ENCODE measurements around the gene BRD1.
"Not testable (repeated sequence)": the region's sequence is repeated elsewhere in the genome, so short reads cannot be mapped to it uniquely, and the experiment has no call there.

The BRD1 gene

DNA sequence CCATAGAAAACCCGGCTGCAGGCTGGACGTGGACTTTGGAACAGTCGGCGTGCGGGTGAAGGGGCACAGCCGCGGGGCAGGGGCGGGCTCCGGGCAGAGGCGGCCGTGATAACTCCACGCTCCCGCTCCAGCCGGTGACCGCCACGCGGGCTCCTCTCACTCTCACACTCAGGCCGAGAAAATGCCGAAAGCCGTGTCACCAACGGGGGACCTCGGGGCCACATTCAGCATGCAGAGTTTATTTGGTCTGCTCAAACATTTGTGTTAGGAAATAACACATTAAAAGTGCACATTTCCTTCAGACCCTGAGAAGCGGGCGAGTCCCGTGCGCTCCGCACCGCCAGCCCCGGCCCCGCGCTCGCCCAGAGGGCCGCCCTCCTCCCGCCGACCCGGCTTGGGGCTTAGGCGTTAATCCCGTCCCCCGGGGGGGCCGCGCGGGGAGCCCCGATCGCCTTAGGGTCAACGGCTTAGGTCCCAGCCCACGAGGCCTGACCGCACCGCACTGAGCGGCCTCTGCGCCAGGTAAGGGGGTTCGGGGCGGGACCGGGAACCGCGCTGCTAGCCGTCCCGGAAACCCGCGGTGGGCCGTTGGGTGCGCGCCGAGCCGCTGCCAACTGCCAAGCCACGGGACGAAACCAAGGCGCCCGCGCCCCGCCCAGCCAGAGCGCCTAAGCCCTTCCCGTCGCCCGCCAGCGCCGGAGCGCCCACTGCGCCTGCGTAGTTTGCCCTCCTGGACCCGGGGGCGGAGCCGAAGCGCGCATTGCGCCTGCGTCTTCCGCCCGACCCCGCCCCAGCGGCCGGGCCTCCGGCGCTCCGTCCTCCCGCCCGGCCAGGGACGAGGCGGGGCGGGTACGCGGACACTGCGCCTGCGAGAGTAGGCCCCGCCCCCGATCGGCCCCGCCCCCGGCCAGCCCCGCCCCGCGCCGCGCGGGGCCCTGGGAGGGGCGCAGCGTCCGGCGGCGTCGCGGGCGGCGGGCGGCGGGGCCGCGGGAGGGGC, 25.5 kb upstream of the BRD1 start, which contains the start of gene ZBED4:
ZBED4 (plus strand) TSS at position 947 of the 997 bp plus-strand sequence. CDS start 29,819 bp downstream, outside the sequence.
- peaks cover 47% of the 10 kb centered on the region for H3K27me3 ChIP-seq (ENCODE audit: control insufficient read depth, insufficient read depth, low read length)
- H3K9me3 ChIP-seq (ENCODE audit: control insufficient read depth, insufficient read depth, low read length) = no peaks in the 10 kb centered on the region

GRCh38 chr22:49852568-49852897, 24.9 kb upstream of the BRD1 start:
- not testable (repeated sequence) for H3K9me3 ChIP-seq (ENCODE audit: control insufficient read depth, insufficient read depth, low read length); H3K9ac ChIP-seq (ENCODE audit: low read depth, low read length); H3K36me3 ChIP-seq (ENCODE audit: control insufficient read depth, insufficient read depth, low read length); H3K27ac ChIP-seq (ENCODE audit: low read depth, low read length)
- H3K27me3 ChIP-seq (ENCODE audit: control insufficient read depth, insufficient read depth, low read length) = peaks cover 54% of the 10 kb centered on the region
- peak overlapping the region; percentile 86; the same call in 1 of the 2 replicates for H3K4me3 ChIP-seq (ENCODE audit: low read depth, low read length)
- peaks cover 17% of the 10 kb centered on the region for H3K4me1 ChIP-seq (ENCODE audit: control insufficient read depth, insufficient read depth, low read length)

More for the DNA sequence above, 25.5 kb upstream of the BRD1 start, which contains the start of gene ZBED4:
- Histone ChIP-seq H3K4me3 (ENCODE audit: low read depth, low read length) (peak within 1 kb of the TSS; percentile 98), H3K9ac (ENCODE audit: low read depth, low read length) (peak within 1 kb of the TSS; percentile 73), H3K4me1 (ENCODE audit: control insufficient read depth, insufficient read depth, low read length) (peaks cover 17% of the 10 kb centered on the region), H3K27ac (ENCODE audit: low read depth, low read length) (peak within 1 kb of the TSS; percentile 77), H3K36me3 (ENCODE audit: control insufficient read depth, insufficient read depth, low read length) (no peaks in the 10 kb centered on the region)

DNA sequence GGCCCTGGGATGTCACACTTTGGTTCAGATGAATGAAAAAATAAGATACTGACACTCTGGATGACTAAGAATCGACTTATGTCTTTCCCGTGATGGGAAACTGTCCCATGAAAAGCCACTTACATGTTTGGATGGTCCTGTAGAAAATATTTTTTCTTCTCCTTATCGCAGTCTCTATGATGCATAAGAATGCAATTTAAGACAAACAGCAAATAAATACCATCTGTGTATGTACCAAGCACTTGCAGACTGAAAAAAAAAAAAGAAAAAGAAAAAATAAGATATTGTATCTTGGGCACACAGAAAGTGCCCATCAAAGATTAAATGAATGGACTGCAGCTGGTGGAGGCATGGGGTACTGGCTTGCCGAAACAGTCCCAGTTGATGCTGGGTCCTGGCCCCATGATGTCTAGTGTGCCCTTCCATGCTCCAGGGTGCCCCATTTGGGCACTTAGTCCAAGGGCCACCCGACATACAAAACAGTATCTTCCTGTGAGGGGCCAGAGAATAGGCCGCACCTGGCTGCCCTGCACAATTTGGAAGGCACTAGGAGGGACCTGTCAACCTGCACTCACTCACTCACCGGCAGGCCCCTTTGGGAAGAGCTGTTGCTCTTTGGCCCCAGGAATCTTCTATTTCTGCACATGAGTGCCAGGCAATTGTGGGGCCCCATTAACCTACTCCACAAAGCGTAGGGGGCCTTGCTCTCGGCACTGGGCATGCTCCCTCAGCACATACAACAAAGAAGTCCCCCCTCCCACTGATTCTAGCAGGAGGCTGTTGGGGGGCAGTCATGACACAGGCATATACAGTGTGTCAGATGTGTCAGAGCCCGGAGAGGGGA, 23.5 kb upstream of the BRD1 start:
- Histone ChIP-seq H3K27ac (ENCODE audit: low read depth, low read length) (no peak overlapping the region), H3K9ac (ENCODE audit: low read depth, low read length) (no peak overlapping the region), H3K27me3 (ENCODE audit: control insufficient read depth, insufficient read depth, low read length) (peaks cover 67% of the 10 kb centered on the region), H3K4me3 (ENCODE audit: low read depth, low read length) (no peak overlapping the region), H3K4me1 (ENCODE audit: control insufficient read depth, insufficient read depth, low read length) (peaks cover 16% of the 10 kb centered on the region), H3K36me3 (ENCODE audit: control insufficient read depth, insufficient read depth, low read length) (no peaks in the 10 kb centered on the region), H3K9me3 (ENCODE audit: control insufficient read depth, insufficient read depth, low read length) (no peaks in the 10 kb centered on the region)

DNA sequence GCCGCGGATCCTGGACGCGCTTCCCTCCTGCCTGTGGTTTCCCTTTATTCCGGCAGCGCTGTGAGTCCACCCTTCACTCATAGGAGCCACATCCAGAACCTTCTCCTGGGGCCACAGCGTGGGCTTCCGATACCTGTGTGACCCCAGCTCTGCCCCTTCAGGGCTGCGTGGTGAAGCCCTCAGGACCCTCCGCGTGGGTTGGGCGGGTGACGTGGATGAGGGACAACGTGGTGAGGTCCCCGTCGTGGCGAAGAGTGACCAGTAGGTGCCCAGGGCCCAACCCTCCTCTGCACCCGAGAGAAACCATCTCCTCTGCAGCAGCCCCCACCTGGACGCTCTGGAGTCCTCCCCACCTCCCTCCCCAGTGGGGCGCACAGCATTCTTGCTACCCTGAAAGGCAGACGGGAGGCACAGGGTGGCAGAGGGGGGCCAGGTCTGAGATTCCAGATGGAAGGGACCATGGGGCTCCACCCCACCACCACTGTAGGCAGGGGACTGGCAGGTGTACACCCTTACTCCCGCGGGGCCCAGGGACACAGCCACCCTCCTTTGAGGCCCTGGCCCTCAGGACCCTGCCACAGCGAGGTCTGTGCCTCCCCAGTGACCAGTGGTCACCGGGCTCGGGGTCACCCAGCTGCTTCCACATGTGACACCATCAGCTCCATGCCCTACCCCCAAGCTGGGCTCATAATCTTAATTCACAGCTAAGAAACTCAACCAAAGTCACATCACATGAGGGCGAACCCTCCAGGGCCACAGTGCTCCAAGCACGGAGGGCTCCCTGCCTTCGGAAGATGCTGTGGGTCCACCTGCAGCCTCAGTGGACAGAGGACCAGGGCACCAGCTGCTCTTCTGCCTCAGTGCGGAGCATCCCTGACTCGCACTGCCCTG, 22.6 kb upstream of the BRD1 start:
- Histone ChIP-seq H3K36me3 (ENCODE audit: control insufficient read depth, insufficient read depth, low read length) (no peaks in the 10 kb centered on the region), H3K4me3 (ENCODE audit: low read depth, low read length) (peak overlapping the region; percentile 61; the same call in 1 of the 2 replicates), H3K9ac (ENCODE audit: low read depth, low read length) (no peak overlapping the region), H3K27me3 (ENCODE audit: control insufficient read depth, insufficient read depth, low read length) (peaks cover 76% of the 10 kb centered on the region), H3K4me1 (ENCODE audit: control insufficient read depth, insufficient read depth, low read length) (peaks cover 7% of the 10 kb centered on the region), H3K9me3 (ENCODE audit: control insufficient read depth, insufficient read depth, low read length) (no peaks in the 10 kb centered on the region), H3K27ac (ENCODE audit: low read depth, low read length) (no peak overlapping the region)

GRCh38 chr22:49849161-49850020, 21.7 kb upstream of the BRD1 start:
- H3K27me3 ChIP-seq (ENCODE audit: control insufficient read depth, insufficient read depth, low read length) = peaks cover 85% of the 10 kb centered on the region
- no peaks in the 10 kb centered on the region for H3K4me1 ChIP-seq (ENCODE audit: control insufficient read depth, insufficient read depth, low read length)
- H3K9me3 ChIP-seq (ENCODE audit: control insufficient read depth, insufficient read depth, low read length) = no peaks in the 10 kb centered on the region
- no peak overlapping the region for H3K27ac ChIP-seq (ENCODE audit: low read depth, low read length)
- no peak overlapping the region for H3K9ac ChIP-seq (ENCODE audit: low read depth, low read length)
- H3K4me3 ChIP-seq (ENCODE audit: low read depth, low read length) = peak overlapping the region; percentile 61
- H3K36me3 ChIP-seq (ENCODE audit: control insufficient read depth, insufficient read depth, low read length) = no peaks in the 10 kb centered on the region

DNA sequence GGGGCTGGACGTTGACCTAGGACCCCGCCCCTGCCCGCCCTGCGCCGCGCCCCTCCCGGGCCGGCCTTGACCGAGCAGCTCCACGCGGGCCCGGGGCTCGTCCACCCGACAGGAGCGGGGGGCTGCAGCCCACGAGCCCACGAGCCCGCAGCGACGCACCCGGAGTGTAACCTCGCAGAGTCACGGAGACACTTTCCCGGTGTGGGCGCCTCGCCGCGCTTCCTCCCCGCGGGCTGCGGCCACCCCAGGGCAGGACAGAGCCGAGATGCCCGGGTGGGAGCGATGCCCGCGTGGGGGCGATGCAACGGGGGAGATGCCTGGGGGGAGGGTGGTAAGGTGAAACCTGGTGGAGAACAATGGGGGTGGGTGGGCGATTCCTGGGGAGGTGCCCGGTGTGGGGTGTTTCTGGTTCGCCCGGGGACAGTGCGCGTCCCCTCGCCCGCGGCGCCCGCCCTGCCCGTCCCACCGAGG, 21.1 kb upstream of the BRD1 start:
- Histone ChIP-seq H3K27ac (ENCODE audit: low read depth, low read length) (no peak overlapping the region), H3K9ac (ENCODE audit: low read depth, low read length) (no peak overlapping the region), H3K9me3 (ENCODE audit: control insufficient read depth, insufficient read depth, low read length) (no peaks in the 10 kb centered on the region), H3K27me3 (ENCODE audit: control insufficient read depth, insufficient read depth, low read length) (peaks cover 88% of the 10 kb centered on the region), H3K4me3 (ENCODE audit: low read depth, low read length) (peak overlapping the region; percentile 61), H3K4me1 (ENCODE audit: control insufficient read depth, insufficient read depth, low read length) (no peaks in the 10 kb centered on the region), H3K36me3 (ENCODE audit: control insufficient read depth, insufficient read depth, low read length) (no peaks in the 10 kb centered on the region)

GRCh38 chr22:49847751-49848689, 20.3 kb upstream of the BRD1 start:
- H3K9ac ChIP-seq (ENCODE audit: low read depth, low read length) = no peak overlapping the region
- peaks cover 88% of the 10 kb centered on the region for H3K27me3 ChIP-seq (ENCODE audit: control insufficient read depth, insufficient read depth, low read length)
- H3K4me3 ChIP-seq (ENCODE audit: low read depth, low read length) = peak overlapping the region; percentile 61
- H3K36me3 ChIP-seq (ENCODE audit: control insufficient read depth, insufficient read depth, low read length) = no peaks in the 10 kb centered on the region
- H3K27ac ChIP-seq (ENCODE audit: low read depth, low read length) = no peak overlapping the region
- no peaks in the 10 kb centered on the region for H3K4me1 ChIP-seq (ENCODE audit: control insufficient read depth, insufficient read depth, low read length)
- no peaks in the 10 kb centered on the region for H3K9me3 ChIP-seq (ENCODE audit: control insufficient read depth, insufficient read depth, low read length)

DNA sequence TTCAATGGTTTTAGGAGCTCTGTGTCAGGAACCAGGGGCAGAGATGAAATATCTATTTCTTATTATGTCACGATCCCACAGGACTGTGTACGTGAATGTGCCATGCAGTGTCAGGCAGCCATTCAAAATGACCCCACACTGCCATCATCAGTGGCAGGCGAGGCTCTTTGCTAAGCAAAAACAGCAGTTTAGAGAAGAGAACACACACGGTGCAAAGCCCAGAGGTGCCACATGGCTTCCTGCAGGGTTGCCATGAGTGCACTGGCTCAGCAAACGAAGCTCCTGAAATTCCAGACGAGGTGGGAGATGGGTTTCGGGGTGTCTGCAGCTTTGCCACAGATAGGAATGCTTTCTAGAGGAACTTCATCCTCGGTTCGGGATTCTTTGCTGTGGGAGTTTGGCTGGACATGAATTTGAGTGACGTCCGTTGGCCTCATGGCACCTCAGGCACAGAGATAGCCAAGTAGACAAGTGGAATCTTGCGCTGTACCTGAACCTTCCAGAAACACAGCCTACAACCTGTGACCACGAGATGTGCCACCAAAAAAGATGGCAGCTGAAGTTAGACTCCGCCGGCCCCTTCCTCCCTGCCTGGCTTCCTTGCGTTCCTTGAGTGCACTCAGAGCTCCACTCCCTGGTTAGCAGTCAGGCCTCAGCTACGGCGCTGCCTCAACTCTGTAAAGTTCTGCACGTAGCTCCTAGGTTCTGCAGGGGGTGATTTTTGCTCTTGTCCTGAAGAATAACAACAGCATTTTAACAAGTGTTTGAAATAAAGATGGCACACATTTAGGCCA, 18.2 kb upstream of the BRD1 start:
- no peaks in the 10 kb centered on the region for H3K36me3 ChIP-seq (ENCODE audit: control insufficient read depth, insufficient read depth, low read length)
- H3K4me1 ChIP-seq (ENCODE audit: control insufficient read depth, insufficient read depth, low read length) = no peaks in the 10 kb centered on the region
- peaks cover 67% of the 10 kb centered on the region for H3K27me3 ChIP-seq (ENCODE audit: control insufficient read depth, insufficient read depth, low read length)
- H3K27ac ChIP-seq (ENCODE audit: low read depth, low read length) = no peak overlapping the region
- no peaks in the 10 kb centered on the region for H3K9me3 ChIP-seq (ENCODE audit: control insufficient read depth, insufficient read depth, low read length)
- no peak overlapping the region for H3K4me3 ChIP-seq (ENCODE audit: low read depth, low read length)
- H3K9ac ChIP-seq (ENCODE audit: low read depth, low read length) = no peak overlapping the region

All from HUES48 (cell line).